SK-N-MC (cell line): Measurements from ENCODE around the gene ZNF460.
"Not testable (repeated sequence)": the region's sequence is repeated elsewhere in the genome, so short reads cannot be mapped to it uniquely, and the experiment has no call there.

Experiments
- DNase-seq: peaks from one replicate; pipeline ENCODE4 v3.0.0-alpha.2; 2011; ENCODE audit warnings: low read depth, low spot score
- H3K27ac ChIP-seq: fragments of 200-600 bp; sonication (generic); 2 replicates; pipeline ENCODE4 v1.5.1; 2016; ENCODE audit warnings: mixed run types
- H3K36me3 ChIP-seq: fragments of 200-600 bp; sonication (generic); 2 replicates; pipeline ENCODE4 v1.6.1; 2017; ENCODE audit warnings: antibody characterized with exemption, low read length, mixed read lengths; ENCODE audit not compliant: insufficient read depth
- H3K4me3 ChIP-seq: fragments of 200-600 bp; sonication (generic); 2 replicates; pipeline ENCODE4 v1.5.1; 2016
- H3K9ac ChIP-seq: fragments of 200-600 bp; sonication (generic); 2 replicates; pipeline ENCODE4 v1.8.0; 2017; ENCODE audit warnings: mixed run types, mixed read lengths; ENCODE audit not compliant: insufficient read length
- H3K9me3 ChIP-seq: fragments of 200-600 bp; sonication (generic); 2 replicates; pipeline ENCODE4 v1.6.1; 2017; ENCODE audit warnings: low read depth, mild to moderate bottlenecking, antibody characterized with exemption, low read length, moderate library complexity, mixed read lengths
- EZH2 ChIP-seq: fragments of 200-600 bp; sonication (generic); IDR thresholded peaks from one replicate; pipeline ENCODE4 v1.6.1; 2017; ENCODE audit warnings: antibody characterized with exemption
- FOXP2 ChIP-seq: optimal IDR thresholded peaks from 2 replicates; pipeline ENCODE3; 2011; ENCODE audit warnings: mild to moderate bottlenecking, moderate library complexity; ENCODE audit not compliant: insufficient read depth; ENCODE audit errors: extremely low read length, control extremely low read depth
- POLR2AphosphoS5 ChIP-seq: IDR thresholded peaks from 2 replicates; pipeline ENCODE4 v1.6.1; 2012; ENCODE audit warnings: mild to moderate bottlenecking, low read depth, low read length, borderline replicate concordance

The ZNF460 gene

DNA sequence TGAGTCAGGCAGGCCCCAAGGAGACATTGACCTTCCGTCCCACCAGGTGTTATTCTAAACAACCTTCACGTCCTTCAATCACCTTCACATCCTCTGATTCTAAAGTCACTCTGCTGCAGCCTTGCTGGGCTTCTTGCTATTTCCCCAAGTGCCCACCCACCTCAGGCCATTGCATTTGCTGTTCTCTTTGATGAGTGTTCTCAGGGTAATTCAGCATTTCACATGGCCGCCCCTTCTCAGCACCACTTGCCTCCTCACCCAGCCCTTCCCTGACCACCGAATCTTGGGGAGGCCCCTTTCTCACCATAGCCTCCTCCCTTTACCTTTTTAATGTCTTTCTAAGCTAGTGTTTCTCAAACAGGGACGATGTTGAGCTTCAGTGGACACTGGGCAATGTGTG is 35.2 kb upstream of the ZNF460 start:
- H3K27ac ChIP-seq, result no peak overlapping the region
- H3K36me3 ChIP-seq, result peaks cover 36% of the 10 kb centered on the region; the same call in 1 of the 2 replicates
- no peak for DNase-seq
- H3K9me3 ChIP-seq, result no peaks in the 10 kb centered on the region
- H3K9ac ChIP-seq, result no peak overlapping the region
- H3K4me3 ChIP-seq, result no peak overlapping the region
- no peak for TF ChIP-seq EZH2
- TF ChIP-seq POLR2AphosphoS5, result no peak
- no peak for TF ChIP-seq FOXP2

- H3K9me3 ChIP-seq, result no peaks in the 10 kb centered on the region
- H3K36me3 ChIP-seq, result peaks cover 42% of the 10 kb centered on the region; the same call in 1 of the 2 replicates
- no peak for DNase-seq
- no peak overlapping the region for H3K4me3 ChIP-seq
- no peak overlapping the region for H3K9ac ChIP-seq
- TF ChIP-seq EZH2 (no peak), FOXP2 (no peak), POLR2AphosphoS5 (no peak)
- H3K27ac ChIP-seq, result no peak overlapping the region
These were observed 34.3 kb upstream of the ZNF460 start for GRCh38 chr19:57245959-57246358.

- H3K36me3 ChIP-seq, result peaks cover 67% of the 10 kb centered on the region
- no peaks in the 10 kb centered on the region for H3K9me3 ChIP-seq
- no peak overlapping the region for H3K9ac ChIP-seq
- DNase-seq, result no peak
- no peak overlapping the region for H3K27ac ChIP-seq
- TF ChIP-seq POLR2AphosphoS5 (no peak), EZH2 (no peak), FOXP2 (no peak)
- no peak overlapping the region for H3K4me3 ChIP-seq
These were observed 31.6 kb upstream of the ZNF460 start for GRCh38 chr19:57248646-57249045.

DNA sequence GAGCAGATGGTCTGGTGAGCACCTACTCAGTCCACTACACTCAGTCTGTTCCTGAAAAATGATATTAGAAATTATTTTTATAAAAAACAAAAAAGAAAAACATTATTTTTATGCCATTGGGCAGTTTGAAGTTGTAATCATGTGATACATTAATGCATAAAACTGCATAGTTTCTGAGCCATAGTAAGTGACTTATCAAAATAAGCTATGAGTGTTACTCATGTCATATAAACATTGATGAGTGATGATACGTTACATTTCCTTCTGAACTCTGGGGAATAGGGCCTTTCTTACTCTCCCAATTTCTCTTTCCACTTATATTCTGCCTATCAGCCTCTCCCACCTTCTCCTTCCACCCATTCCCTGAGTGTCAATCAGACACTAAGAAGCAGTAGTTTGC is 31.0 kb upstream of the ZNF460 start:
- no peak for DNase-seq
- Histone ChIP-seq H3K4me3 (no peak overlapping the region), H3K9ac (no peak overlapping the region), H3K9me3 (no peaks in the 10 kb centered on the region), H3K27ac (no peak overlapping the region), H3K36me3 (peaks cover 70% of the 10 kb centered on the region)
- TF ChIP-seq POLR2AphosphoS5 (no peak), EZH2 (no peak), FOXP2 (no peak)

GRCh38 chr19:57253767-57254166 is 26.5 kb upstream of the ZNF460 start:
- H3K9me3 ChIP-seq, H3K4me3 ChIP-seq, H3K27ac ChIP-seq, DNase-seq, H3K9ac ChIP-seq: not testable (repeated sequence)
- peaks cover 56% of the 10 kb centered on the region for H3K36me3 ChIP-seq

- H3K9me3 ChIP-seq, result no peaks in the 10 kb centered on the region
- TF ChIP-seq POLR2AphosphoS5, result no peak
- H3K36me3 ChIP-seq, result peaks cover 16% of the 10 kb centered on the region
- no peak for DNase-seq
- no peak overlapping the region for H3K4me3 ChIP-seq
- no peak overlapping the region for H3K9ac ChIP-seq
- H3K27ac ChIP-seq, result no peak overlapping the region
These were observed 18.2 kb upstream of the ZNF460 start for GRCh38 chr19:57262044-57262443.

DNA sequence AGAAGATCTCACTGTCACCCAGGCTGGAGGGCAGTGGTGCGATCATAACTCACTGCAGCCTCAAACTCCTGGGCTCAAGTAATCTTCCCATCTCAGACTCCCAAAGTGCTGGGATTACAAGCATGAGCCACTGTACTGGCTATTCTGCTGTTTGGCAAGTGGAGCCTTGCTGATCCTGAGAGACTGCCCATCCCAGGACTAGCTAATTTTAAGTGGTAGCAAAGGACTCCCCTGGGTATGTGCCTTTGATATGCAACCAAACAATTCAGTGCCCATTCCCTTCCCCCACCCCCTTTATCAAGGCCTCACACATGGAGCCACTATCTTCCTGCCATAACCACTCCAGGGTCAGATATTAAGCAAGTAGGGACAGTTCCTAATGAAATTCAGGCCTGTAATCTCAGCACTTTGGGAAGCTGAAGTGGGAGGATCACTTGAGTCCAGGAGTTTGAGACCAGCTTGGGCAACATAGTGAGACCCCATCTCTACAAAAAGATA is 17.0 kb upstream of the ZNF460 start:
- H3K4me3 ChIP-seq, result no peak overlapping the region
- no peak for TF ChIP-seq FOXP2
- TF ChIP-seq EZH2, result no peak
- no peak for TF ChIP-seq POLR2AphosphoS5
- H3K9me3 ChIP-seq, result no peaks in the 10 kb centered on the region
- H3K27ac ChIP-seq, result no peak overlapping the region
- H3K9ac ChIP-seq, result no peak overlapping the region
- H3K36me3 ChIP-seq, result peaks cover 16% of the 10 kb centered on the region
- no peak for DNase-seq

DNA sequence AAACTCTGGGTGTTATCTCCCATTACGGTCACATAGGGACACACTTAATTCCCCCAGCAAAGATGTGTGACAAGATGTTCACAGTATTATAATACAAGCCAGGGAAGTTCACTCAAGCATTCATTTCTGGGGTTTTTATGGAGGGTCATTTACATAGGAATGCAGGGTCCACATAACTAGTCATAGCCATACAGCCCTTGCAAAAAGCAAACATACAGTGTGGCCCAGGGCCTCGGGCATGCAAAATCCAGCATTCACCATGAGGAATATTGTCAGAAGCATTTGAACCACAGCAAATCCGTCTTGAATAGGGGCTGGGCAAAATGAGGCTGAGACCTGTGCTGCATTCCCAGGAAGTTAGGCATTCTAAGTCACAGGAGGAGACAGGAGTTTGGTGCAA is 13.0 kb upstream of the ZNF460 start:
- Histone ChIP-seq H3K4me3 (no peak overlapping the region), H3K9me3 (no peaks in the 10 kb centered on the region), H3K36me3 (no peaks in the 10 kb centered on the region), H3K9ac (no peak overlapping the region), H3K27ac (no peak overlapping the region)
- TF ChIP-seq POLR2AphosphoS5, result no peak
- no peak for TF ChIP-seq FOXP2
- no peak for TF ChIP-seq EZH2
- no peak for DNase-seq

- Histone ChIP-seq H3K36me3 (no peaks in the 10 kb centered on the region), H3K9ac (no peak overlapping the region), H3K4me3 (no peak overlapping the region), H3K9me3 (no peaks in the 10 kb centered on the region), H3K27ac (no peak overlapping the region)
- TF ChIP-seq FOXP2, result no peak
- TF ChIP-seq EZH2, result no peak
- no peak for TF ChIP-seq POLR2AphosphoS5
- DNase-seq, result no peak
These were observed 10.6 kb upstream of the ZNF460 start for GRCh38 chr19:57269515-57270250.
